Esophagus squamous epithelium (tissue), 5 donors: Measurements from ENCODE around the gene UBE2E1. TPM values are rescaled to one million over a fixed set of nuclear protein-coding genes. Genes with fewer than 3 reads are reported as not detected.

Experiments
- DNase-seq: peaks from one replicate; lab custom pipeline; 2025; lab: John Stamatoyannopoulos, UW
- H3K27ac ChIP-seq, 4 donors: fragments of 200-600 bp; sonication (generic); one replicate each; pipeline ENCODE4 v1.5.1; 2016 to 2019; ENCODE audit warnings: mild to moderate bottlenecking in 1 of 4
- H3K27me3 ChIP-seq, 4 donors: fragments of 200-600 bp; sonication (generic); 1 replicate in 3 of 4; 2 replicates in 1 of 4; pipeline versions ENCODE4 v1.5.1 to v1.6.0; 2017 to 2021; ENCODE audit warnings: antibody characterized with exemption in 1 of 4
- H3K36me3 ChIP-seq, 3 donors: fragments of 200-600 bp; sonication (generic); one replicate each; pipeline ENCODE4 v1.5.1; 2016 to 2019
- H3K4me1 ChIP-seq, 3 donors: fragments of 200-600 bp; sonication (generic); one replicate each; pipeline ENCODE4 v1.5.1; 2017 to 2019
- H3K4me3 ChIP-seq, 4 donors: fragments of 200-600 bp; sonication (generic); 1 replicate in 3 of 4; 2 replicates in 1 of 4; pipeline ENCODE4 v1.5.1; 2016 to 2019; ENCODE audit warnings: mild to moderate bottlenecking in 2 of 4, moderate library complexity in 1 of 4
- H3K9me3 ChIP-seq, 3 donors: fragments of 200-600 bp; sonication (generic); one replicate each; pipeline ENCODE4 v1.5.1; 2016 to 2019
- POLR2A ChIP-seq, 4 donors: fragments of 450-650 bp; IDR thresholded peaks; one replicate each; pipeline ENCODE4 v1.6.1; 2017; ENCODE audit warnings: antibody characterized with exemption in 4 of 4, mild to moderate bottlenecking in 4 of 4, moderate library complexity in 3 of 4
- WGBS, 2 donors: methylation state at CpG; one replicate each; pipeline ENCODE4 v1.1.5; 2018; 5-methylcytosine and 5-hydroxymethylcytosine counted together
- intact Hi-C: fragments of 100-400 bp; cut with DNase I; formaldehyde crosslinking; loops from one replicate; pipeline ENCODE4 v1.15.0; 2022
- total RNA-seq, 4 donors: library from RNA; depleted of rRNA; stranded (reverse); fragments of >200 nt; gene quantifications; one replicate each; pipeline ENCODE4 v1.1.0, GENCODE V29; 2016
- TF ChIP-seq, protein P1 (sequence below), 6 experiments: fragments of 450-650 bp in 4 of 6; fragments of 200-600 bp in 2 of 6; sonication (generic) in 2 of 6; IDR thresholded peaks; one replicate each; pipeline ENCODE4 v1.5.1; 2016 to 2019; ENCODE audit warnings: antibody characterized with exemption in 6 of 6, mild to moderate bottlenecking in 4 of 6, moderate library complexity in 4 of 6
- donor health status: DM: yes; HTN: yes; CAD: no.

UBE2E1 gene
- total RNA-seq, 4 donors from 2014 or later: 83.9 to 115 (median 104) TPM

- WGBS, 2 donors: 81 to 84% methylated on average over 2 of the region's 2 CpGs
- no peak for DNase-seq
These were observed 78.7 kb downstream of the UBE2E1 start for GRCh38 chr3:23884481-23884880.

DNA sequence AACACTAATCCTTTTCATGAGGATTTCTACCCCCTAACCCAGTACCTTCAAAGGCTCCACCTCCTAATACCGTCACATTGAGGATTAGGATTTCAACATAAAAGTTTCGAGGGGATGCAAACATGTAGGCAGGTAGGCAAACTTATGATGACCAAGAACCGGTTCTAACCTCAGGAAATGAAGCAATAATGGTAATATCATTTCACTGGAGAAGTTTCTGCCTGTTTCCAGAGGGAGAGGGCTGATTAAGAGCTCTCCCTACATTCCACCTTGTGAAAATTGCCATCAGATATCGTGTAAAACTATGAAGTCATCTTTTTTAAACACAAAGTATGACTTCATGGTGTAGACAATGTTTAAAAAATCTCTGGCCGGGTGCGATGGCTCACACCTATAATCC is 79.5 kb downstream of the UBE2E1 start:
- 63 to 69% methylated on average over 6 of the region's 6 CpGs for WGBS, 2 donors
- H3K4me1 ChIP-seq: peaks cover 0 to 13% (median 0%) of the 10 kb centered on the region in 3 donors
- no peak overlapping the region for H3K27ac ChIP-seq
- no peak for DNase-seq
- intact Hi-C loops: no loop called here
- no peaks in the 10 kb centered on the region for H3K27me3 ChIP-seq
- H3K4me3 ChIP-seq: no peak overlapping the region
- no peaks in the 10 kb centered on the region for H3K9me3 ChIP-seq
- TF ChIP-seq POLR2A (IDR thresholded peaks at IDR 0.05): no peak
- TF ChIP-seq, protein P1, sequence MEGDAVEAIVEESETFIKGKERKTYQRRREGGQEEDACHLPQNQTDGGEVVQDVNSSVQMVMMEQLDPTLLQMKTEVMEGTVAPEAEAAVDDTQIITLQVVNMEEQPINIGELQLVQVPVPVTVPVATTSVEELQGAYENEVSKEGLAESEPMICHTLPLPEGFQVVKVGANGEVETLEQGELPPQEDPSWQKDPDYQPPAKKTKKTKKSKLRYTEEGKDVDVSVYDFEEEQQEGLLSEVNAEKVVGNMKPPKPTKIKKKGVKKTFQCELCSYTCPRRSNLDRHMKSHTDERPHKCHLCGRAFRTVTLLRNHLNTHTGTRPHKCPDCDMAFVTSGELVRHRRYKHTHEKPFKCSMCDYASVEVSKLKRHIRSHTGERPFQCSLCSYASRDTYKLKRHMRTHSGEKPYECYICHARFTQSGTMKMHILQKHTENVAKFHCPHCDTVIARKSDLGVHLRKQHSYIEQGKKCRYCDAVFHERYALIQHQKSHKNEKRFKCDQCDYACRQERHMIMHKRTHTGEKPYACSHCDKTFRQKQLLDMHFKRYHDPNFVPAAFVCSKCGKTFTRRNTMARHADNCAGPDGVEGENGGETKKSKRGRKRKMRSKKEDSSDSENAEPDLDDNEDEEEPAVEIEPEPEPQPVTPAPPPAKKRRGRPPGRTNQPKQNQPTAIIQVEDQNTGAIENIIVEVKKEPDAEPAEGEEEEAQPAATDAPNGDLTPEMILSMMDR (IDR thresholded peaks at IDR 0.05): no peak
- H3K36me3 ChIP-seq: peaks cover 0 to 28% (median 0%) of the 10 kb centered on the region in 3 donors

More at GRCh38 chr3:23884481-23884880, 78.7 kb downstream of the UBE2E1 start:
- no peak overlapping the region for H3K4me3 ChIP-seq
- no peaks in the 10 kb centered on the region for H3K27me3 ChIP-seq
- H3K4me1 ChIP-seq: peaks cover 0 to 11% (median 0%) of the 10 kb centered on the region in 3 donors
- peaks cover 0 to 20% (median 0%) of the 10 kb centered on the region in 3 donors for H3K36me3 ChIP-seq
- TF ChIP-seq POLR2A (IDR thresholded peaks at IDR 0.05): no peak
- TF ChIP-seq, protein P1 (IDR thresholded peaks at IDR 0.05): peak in 2 of 6 experiments; percentile 9 to 32
- intact Hi-C loops: no loop called here
- H3K9me3 ChIP-seq: no peaks in the 10 kb centered on the region
- H3K27ac ChIP-seq: no peak overlapping the region

- Histone ChIP-seq H3K27me3 (no peaks in the 10 kb centered on the region), H3K4me1 (peaks cover 0 to 13% (median 0%) of the 10 kb centered on the region in 3 donors), H3K27ac (no peak overlapping the region), H3K4me3 (no peak overlapping the region), H3K36me3 (peaks cover 0 to 38% (median 0%) of the 10 kb centered on the region in 3 donors), H3K9me3 (no peaks in the 10 kb centered on the region)
- 96 to 97% methylated on average over 3 of the region's 3 CpGs for WGBS, 2 donors
- intact Hi-C loops: no loop called here
- TF ChIP-seq POLR2A (IDR thresholded peaks at IDR 0.05): no peak
- TF ChIP-seq, protein P1 (IDR thresholded peaks at IDR 0.05): no peak
- DNase-seq: no peak
These were observed 80.6 kb downstream of the UBE2E1 start for GRCh38 chr3:23886311-23886710.

DNA sequence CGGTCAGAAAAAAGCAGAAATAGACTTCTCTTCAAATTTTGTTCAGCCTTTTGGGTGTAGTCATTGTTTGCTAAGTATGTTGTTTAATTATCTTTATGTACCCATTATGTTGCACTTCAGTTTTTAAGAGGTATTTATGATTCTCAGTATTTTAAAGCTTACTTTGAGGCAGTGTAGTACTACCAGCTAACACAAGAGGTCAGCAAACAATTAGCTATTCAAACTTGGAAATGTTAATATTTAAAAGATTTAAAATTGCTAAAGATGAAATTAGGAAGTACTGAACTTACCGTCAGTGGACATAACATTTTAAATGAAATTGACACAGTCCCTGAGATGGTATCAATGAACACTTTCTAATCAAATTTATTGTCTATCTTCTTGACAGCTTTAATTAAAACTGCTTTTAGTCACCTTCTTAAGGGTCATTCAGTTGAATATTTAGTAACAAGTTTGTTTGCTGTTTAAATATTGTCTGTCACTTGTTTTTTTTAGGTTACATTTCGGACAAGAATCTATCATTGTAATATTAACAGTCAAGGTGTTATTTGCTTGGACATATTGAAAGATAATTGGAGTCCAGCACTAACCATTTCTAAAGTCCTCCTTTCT is 83.0 kb downstream of the UBE2E1 start:
- Histone ChIP-seq H3K4me3 (no peak overlapping the region), H3K27me3 (no peaks in the 10 kb centered on the region), H3K4me1 (peaks cover 0 to 13% (median 0%) of the 10 kb centered on the region in 3 donors), H3K27ac (peak overlapping the region in 2 of 4 donors; percentile 29 to 48), H3K9me3 (no peaks in the 10 kb centered on the region), H3K36me3 (peaks cover 0 to 43% (median 0%) of the 10 kb centered on the region in 3 donors)
- WGBS, 2 donors: 39 to 47% methylated on average over 3 of the region's 3 CpGs
- intact Hi-C loops: no loop called here
- no peak for TF ChIP-seq POLR2A (IDR thresholded peaks at IDR 0.05)
- TF ChIP-seq, protein P1 (IDR thresholded peaks at IDR 0.05): peak; percentile 33 to 93 (median 87)
- DNase-seq: no peak

- intact Hi-C loops: no loop called here
- H3K27ac ChIP-seq: peak overlapping the region in 2 of 4 donors; percentile 29 to 48
- H3K27me3 ChIP-seq: no peaks in the 10 kb centered on the region
- no peak overlapping the region for H3K4me3 ChIP-seq
- peaks cover 0 to 13% (median 0%) of the 10 kb centered on the region in 3 donors for H3K4me1 ChIP-seq
- no peak for DNase-seq
- WGBS, 2 donors: 39 to 45% methylated on average over 2 of the region's 2 CpGs
- peaks cover 0 to 50% (median 0%) of the 10 kb centered on the region in 3 donors for H3K36me3 ChIP-seq
- H3K9me3 ChIP-seq: no peaks in the 10 kb centered on the region
- TF ChIP-seq, protein P1 (IDR thresholded peaks at IDR 0.05): no peak
- no peak for TF ChIP-seq POLR2A (IDR thresholded peaks at IDR 0.05)
These were observed 83.6 kb downstream of the UBE2E1 start for GRCh38 chr3:23889386-23889785.
